Panc1 (cell line): ENCODE measurements around the gene INMT.

Experiments
- CTCF ChIP-seq: fragments of 450-650 bp; IDR thresholded peaks from 2 replicates; pipeline ENCODE4 v1.5.1; 2017; ENCODE audit warnings: mild to moderate bottlenecking
- POLR2AphosphoS5 ChIP-seq: IDR thresholded peaks from 2 replicates; pipeline ENCODE4 v1.6.1; 2012; ENCODE audit warnings: mild to moderate bottlenecking, low read depth, low read length, moderate library complexity
- SIN3A ChIP-seq: IDR thresholded peaks from 2 replicates; pipeline ENCODE4 v1.6.1; 2012; ENCODE audit warnings: low read depth, mild to moderate bottlenecking, low read length, moderate library complexity, borderline replicate concordance; ENCODE audit not compliant: insufficient read depth
- TCF7L2 ChIP-seq: IDR thresholded peaks from 2 replicates; pipeline ENCODE4 v1.6.1; 2011; ENCODE audit warnings: mild to moderate bottlenecking, low read depth, low read length, inconsistent platforms
- TF ChIP-seq, protein P1 (sequence below), 2 experiments: IDR thresholded peaks; 2 replicates each; pipeline ENCODE4 v1.6.1; 2011 to 2012; ENCODE audit warnings: low read depth in 2 of 2, control low read depth in 1 of 2, low read length in 1 of 2, mild to moderate bottlenecking in 1 of 2, moderate library complexity in 1 of 2; ENCODE audit not compliant: insufficient read depth in 1 of 2

DNA sequence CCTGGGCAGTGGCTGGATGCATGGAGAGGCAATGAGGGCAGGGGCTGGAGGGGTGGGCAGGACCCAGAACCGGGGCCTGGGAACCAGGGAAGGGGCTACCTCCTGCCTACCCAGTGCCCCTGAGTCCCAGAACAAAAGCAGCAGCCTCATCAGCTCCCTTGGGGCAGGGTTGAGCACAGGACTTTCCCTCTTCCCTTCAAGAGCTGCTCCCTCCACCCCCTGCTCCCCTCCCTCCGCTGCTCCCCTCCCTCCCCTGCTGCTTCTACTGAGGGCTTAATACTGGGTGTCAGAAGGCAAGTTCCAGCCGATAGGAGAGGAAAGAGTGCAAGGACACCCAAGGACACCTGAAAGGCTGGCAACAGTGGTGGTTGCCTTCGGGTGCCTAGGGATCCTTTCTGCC, 28.2 kb upstream of the INMT start:
- TF ChIP-seq POLR2AphosphoS5 (no peak), CTCF (no peak), SIN3A (no peak), TCF7L2 (no peak)
- TF ChIP-seq, protein P1, sequence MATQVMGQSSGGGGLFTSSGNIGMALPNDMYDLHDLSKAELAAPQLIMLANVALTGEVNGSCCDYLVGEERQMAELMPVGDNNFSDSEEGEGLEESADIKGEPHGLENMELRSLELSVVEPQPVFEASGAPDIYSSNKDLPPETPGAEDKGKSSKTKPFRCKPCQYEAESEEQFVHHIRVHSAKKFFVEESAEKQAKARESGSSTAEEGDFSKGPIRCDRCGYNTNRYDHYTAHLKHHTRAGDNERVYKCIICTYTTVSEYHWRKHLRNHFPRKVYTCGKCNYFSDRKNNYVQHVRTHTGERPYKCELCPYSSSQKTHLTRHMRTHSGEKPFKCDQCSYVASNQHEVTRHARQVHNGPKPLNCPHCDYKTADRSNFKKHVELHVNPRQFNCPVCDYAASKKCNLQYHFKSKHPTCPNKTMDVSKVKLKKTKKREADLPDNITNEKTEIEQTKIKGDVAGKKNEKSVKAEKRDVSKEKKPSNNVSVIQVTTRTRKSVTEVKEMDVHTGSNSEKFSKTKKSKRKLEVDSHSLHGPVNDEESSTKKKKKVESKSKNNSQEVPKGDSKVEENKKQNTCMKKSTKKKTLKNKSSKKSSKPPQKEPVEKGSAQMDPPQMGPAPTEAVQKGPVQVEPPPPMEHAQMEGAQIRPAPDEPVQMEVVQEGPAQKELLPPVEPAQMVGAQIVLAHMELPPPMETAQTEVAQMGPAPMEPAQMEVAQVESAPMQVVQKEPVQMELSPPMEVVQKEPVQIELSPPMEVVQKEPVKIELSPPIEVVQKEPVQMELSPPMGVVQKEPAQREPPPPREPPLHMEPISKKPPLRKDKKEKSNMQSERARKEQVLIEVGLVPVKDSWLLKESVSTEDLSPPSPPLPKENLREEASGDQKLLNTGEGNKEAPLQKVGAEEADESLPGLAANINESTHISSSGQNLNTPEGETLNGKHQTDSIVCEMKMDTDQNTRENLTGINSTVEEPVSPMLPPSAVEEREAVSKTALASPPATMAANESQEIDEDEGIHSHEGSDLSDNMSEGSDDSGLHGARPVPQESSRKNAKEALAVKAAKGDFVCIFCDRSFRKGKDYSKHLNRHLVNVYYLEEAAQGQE (IDR thresholded peaks at IDR 0.05; ENCODE audit: insufficient read depth in 1 of 2, low read depth in 2 of 2, low read length in 1 of 2), result no peak
